ENCODE data around the gene ETV3.

DNA sequence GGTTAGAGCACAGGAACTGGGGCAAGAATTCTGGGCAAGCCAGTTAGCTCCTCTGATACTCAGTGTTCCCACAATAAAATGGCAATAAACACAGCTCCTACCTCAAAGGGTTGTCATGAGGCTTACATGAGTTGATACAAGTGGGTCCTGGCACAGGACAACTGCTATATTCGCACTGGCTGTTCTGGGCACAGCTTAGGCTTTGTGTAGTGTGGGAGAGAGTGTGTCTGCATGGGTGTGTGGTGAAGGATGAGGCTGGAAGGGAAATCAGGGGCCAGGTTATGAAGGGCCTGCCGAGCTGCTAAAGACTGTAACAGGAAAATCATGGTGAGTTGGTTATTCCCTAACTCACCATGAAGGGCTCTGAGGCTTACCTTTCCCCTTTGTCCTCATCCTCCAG is 18.7 kb downstream of the ETV3 start:
- TF ChIP-seq, protein P1, sequence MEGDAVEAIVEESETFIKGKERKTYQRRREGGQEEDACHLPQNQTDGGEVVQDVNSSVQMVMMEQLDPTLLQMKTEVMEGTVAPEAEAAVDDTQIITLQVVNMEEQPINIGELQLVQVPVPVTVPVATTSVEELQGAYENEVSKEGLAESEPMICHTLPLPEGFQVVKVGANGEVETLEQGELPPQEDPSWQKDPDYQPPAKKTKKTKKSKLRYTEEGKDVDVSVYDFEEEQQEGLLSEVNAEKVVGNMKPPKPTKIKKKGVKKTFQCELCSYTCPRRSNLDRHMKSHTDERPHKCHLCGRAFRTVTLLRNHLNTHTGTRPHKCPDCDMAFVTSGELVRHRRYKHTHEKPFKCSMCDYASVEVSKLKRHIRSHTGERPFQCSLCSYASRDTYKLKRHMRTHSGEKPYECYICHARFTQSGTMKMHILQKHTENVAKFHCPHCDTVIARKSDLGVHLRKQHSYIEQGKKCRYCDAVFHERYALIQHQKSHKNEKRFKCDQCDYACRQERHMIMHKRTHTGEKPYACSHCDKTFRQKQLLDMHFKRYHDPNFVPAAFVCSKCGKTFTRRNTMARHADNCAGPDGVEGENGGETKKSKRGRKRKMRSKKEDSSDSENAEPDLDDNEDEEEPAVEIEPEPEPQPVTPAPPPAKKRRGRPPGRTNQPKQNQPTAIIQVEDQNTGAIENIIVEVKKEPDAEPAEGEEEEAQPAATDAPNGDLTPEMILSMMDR (IDR thresholded peaks at IDR 0.05; ENCODE audit: borderline replicate concordance, extremely low read depth, low read length, poor library complexity, severe bottlenecking): no peak
- TF ChIP-seq EZH2 (IDR thresholded peaks at IDR 0.05; ENCODE audit: borderline replicate concordance, low read depth, low read length, severe bottlenecking): no peak

Data from DND-41 (cell line).